ENCODE data around the gene ADGRD2. TPM values are rescaled to one million over a fixed set of nuclear protein-coding genes. Genes with fewer than 3 reads are reported as not detected.

ADGRD2 gene
- total RNA-seq, 1 experiment from 2014 or later: not detected

DNA sequence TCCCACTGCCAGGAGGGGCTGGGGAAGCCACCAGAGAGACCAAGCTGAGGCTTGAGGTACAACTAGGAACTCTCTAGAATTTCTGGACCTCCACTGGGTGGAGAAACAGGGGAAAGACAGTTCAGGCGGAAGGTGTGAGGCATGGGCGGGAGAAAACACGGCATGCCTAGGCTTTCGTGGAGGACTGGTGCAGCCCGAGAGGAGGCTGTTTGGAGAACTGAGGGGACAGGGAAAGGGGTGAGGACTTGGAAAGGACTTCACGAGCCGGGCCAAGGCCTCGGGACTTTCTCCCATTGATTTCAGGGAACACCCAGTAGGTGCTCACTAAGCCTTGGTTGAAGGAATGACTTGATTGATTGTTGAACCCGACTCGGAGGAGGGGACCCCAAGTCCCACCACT is 9.5 kb upstream of the ADGRD2 start:
- intact Hi-C loops (cut with micrococcal nuclease): no loop called here
- Histone ChIP-seq H3K4me3 (ENCODE audit: low read length) (no peak overlapping the region), H3K9me3 (ENCODE audit: low read length) (no peaks in the 10 kb centered on the region), H3K27me3 (ENCODE audit: low read length) (no peaks in the 10 kb centered on the region), H3K79me2 (ENCODE audit: low read length) (no peaks in the 10 kb centered on the region), H3K4me2 (ENCODE audit: low read length) (no peak overlapping the region), H3K4me1 (ENCODE audit: insufficient read depth, low read length) (no peaks in the 10 kb centered on the region), H3K36me3 (ENCODE audit: low read depth, low read length) (no peaks in the 10 kb centered on the region), H2AFZ (ENCODE audit: low read length) (no peak overlapping the region), H3K9me2 (replicated peaks; ENCODE audit: low read length) (no peaks in the 10 kb centered on the region), H4K20me1 (ENCODE audit: low read length) (no peaks in the 10 kb centered on the region), H3K9ac (ENCODE audit: low read length) (no peak overlapping the region), H3F3A (ENCODE audit: low read length, unreplicated experiment) (no peaks in the 10 kb centered on the region), H3K27ac (ENCODE audit: low read length) (no peak overlapping the region)
- no TSS peak for BruUV-seq (replicated peaks)
- no peak for ATAC-seq
- ChIA-PET CTCF (no interaction called here), POLR2A (ENCODE audit: unreplicated experiment) (no interaction called here)
- TF ChIP-seq, protein P1, sequence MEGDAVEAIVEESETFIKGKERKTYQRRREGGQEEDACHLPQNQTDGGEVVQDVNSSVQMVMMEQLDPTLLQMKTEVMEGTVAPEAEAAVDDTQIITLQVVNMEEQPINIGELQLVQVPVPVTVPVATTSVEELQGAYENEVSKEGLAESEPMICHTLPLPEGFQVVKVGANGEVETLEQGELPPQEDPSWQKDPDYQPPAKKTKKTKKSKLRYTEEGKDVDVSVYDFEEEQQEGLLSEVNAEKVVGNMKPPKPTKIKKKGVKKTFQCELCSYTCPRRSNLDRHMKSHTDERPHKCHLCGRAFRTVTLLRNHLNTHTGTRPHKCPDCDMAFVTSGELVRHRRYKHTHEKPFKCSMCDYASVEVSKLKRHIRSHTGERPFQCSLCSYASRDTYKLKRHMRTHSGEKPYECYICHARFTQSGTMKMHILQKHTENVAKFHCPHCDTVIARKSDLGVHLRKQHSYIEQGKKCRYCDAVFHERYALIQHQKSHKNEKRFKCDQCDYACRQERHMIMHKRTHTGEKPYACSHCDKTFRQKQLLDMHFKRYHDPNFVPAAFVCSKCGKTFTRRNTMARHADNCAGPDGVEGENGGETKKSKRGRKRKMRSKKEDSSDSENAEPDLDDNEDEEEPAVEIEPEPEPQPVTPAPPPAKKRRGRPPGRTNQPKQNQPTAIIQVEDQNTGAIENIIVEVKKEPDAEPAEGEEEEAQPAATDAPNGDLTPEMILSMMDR (conservative IDR thresholded peaks at IDR 0.05; ENCODE audit: low read depth, low read length): no peak
- no peak for TF ChIP-seq EZH2 (IDR thresholded peaks at IDR 0.05; ENCODE audit: low read length, unreplicated experiment)
- no peak for TF ChIP-seq EZH2phosphoT487 (IDR thresholded peaks at IDR 0.05; ENCODE audit: borderline replicate concordance, low read length)
- no peak for DNase-seq

DNA sequence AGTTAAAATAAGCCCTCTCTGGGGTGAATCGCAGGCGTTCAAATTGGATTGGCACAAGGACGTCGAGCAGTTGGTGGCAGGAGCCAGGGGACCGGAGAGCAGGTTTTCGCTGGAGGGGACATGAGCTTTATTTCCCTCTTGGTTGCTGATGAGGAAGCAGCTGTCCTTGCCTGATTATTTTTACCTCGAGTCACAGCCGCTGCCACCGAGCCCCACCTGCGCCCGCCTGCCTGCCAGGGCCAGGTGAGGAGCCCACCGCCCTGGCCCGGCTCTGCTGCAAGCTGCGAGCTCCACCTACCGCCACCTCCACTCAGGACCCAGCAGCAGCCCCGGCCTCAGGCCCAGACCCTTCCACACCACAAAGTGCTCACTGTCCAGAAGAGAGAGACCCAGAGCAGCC is 9.0 kb upstream of the ADGRD2 start:
- H3K79me2 ChIP-seq (ENCODE audit: low read length): no peaks in the 10 kb centered on the region
- no peaks in the 10 kb centered on the region for H3K9me2 ChIP-seq (replicated peaks; ENCODE audit: low read length)
- no peak overlapping the region for H3K4me2 ChIP-seq (ENCODE audit: low read length)
- H3K27me3 ChIP-seq (ENCODE audit: low read length): no peaks in the 10 kb centered on the region
- no peak for DNase-seq
- H3K4me1 ChIP-seq (ENCODE audit: insufficient read depth, low read length): no peaks in the 10 kb centered on the region
- H3K4me3 ChIP-seq (ENCODE audit: low read length): no peak overlapping the region
- H3F3A ChIP-seq (ENCODE audit: low read length, unreplicated experiment): no peaks in the 10 kb centered on the region
- no peak overlapping the region for H3K27ac ChIP-seq (ENCODE audit: low read length)
- CTCF ChIA-PET: no interaction called here
- no TSS peak for BruUV-seq (replicated peaks)
- ATAC-seq: no peak
- TF ChIP-seq, protein P1 (conservative IDR thresholded peaks at IDR 0.05; ENCODE audit: low read depth, low read length): no peak
- TF ChIP-seq EZH2phosphoT487 (IDR thresholded peaks at IDR 0.05; ENCODE audit: borderline replicate concordance, low read length) (no peak), EZH2 (IDR thresholded peaks at IDR 0.05; ENCODE audit: low read length, unreplicated experiment) (no peak)
- POLR2A ChIA-PET (ENCODE audit: unreplicated experiment): no interaction called here
- no peaks in the 10 kb centered on the region for H4K20me1 ChIP-seq (ENCODE audit: low read length)
- H3K9me3 ChIP-seq (ENCODE audit: low read length): no peaks in the 10 kb centered on the region
- no peak overlapping the region for H2AFZ ChIP-seq (ENCODE audit: low read length)
- intact Hi-C loops (cut with micrococcal nuclease): no loop called here
- H3K9ac ChIP-seq (ENCODE audit: low read length): no peak overlapping the region
- H3K36me3 ChIP-seq (ENCODE audit: low read depth, low read length): no peaks in the 10 kb centered on the region

GRCh38 chr9:124442379-124442778 is 7.9 kb upstream of the ADGRD2 start:
- Histone ChIP-seq H4K20me1 (ENCODE audit: low read length) (no peaks in the 10 kb centered on the region), H3K27ac (ENCODE audit: low read length) (no peak overlapping the region), H3K36me3 (ENCODE audit: low read depth, low read length) (no peaks in the 10 kb centered on the region), H3K27me3 (ENCODE audit: low read length) (no peaks in the 10 kb centered on the region), H3K9me3 (ENCODE audit: low read length) (no peaks in the 10 kb centered on the region), H2AFZ (ENCODE audit: low read length) (no peak overlapping the region), H3K9me2 (replicated peaks; ENCODE audit: low read length) (no peaks in the 10 kb centered on the region), H3K4me3 (ENCODE audit: low read length) (no peak overlapping the region), H3K79me2 (ENCODE audit: low read length) (no peaks in the 10 kb centered on the region), H3K9ac (ENCODE audit: low read length) (no peak overlapping the region), H3K4me2 (ENCODE audit: low read length) (no peak overlapping the region), H3K4me1 (ENCODE audit: insufficient read depth, low read length) (no peaks in the 10 kb centered on the region), H3F3A (ENCODE audit: low read length, unreplicated experiment) (no peaks in the 10 kb centered on the region)
- BruUV-seq (replicated peaks): no TSS peak
- intact Hi-C loops (cut with micrococcal nuclease): no loop called here
- DNase-seq (no peak), ATAC-seq (no peak)
- ChIA-PET POLR2A (ENCODE audit: unreplicated experiment) (no interaction called here), CTCF (no interaction called here)
- TF ChIP-seq, protein P1 (conservative IDR thresholded peaks at IDR 0.05; ENCODE audit: low read depth, low read length): no peak
- TF ChIP-seq EZH2phosphoT487 (IDR thresholded peaks at IDR 0.05; ENCODE audit: borderline replicate concordance, low read length) (no peak), EZH2 (IDR thresholded peaks at IDR 0.05; ENCODE audit: low read length, unreplicated experiment) (no peak)

Data from PC-3 (cell line).